Right lobe of liver (tissue), 6 donors: ENCODE data around the gene RBL2. TPM values are rescaled to one million over a fixed set of nuclear protein-coding genes. Genes with fewer than 3 reads are reported as not detected.
A peak's percentile ranks its signal among the peaks of the same experiment; 100 is the strongest.

Experiments
- ATAC-seq, 4 donors: fragments of 200-7000 bp; cut with Tn5 transposase; one replicate each; pipeline ENCODE4 v1.9.1; 2020; ENCODE audit warnings: mild to moderate bottlenecking in 4 of 4, moderate library complexity in 4 of 4
- DNase-seq, 3 donors: peaks; one replicate each; pipeline ENCODE4 v3.0.0-alpha.2; 2020
- H3K27ac ChIP-seq, 3 donors: fragments of 200-600 bp; one replicate each; pipeline ENCODE4 v1.8.0; 2022
- H3K27me3 ChIP-seq, 2 donors: fragments of 200-600 bp; one replicate each; pipeline ENCODE4 v1.8.0; 2022
- H3K36me3 ChIP-seq, 4 donors: fragments of 200-600 bp; sonication (generic) in 1 of 4; one replicate each; pipeline versions ENCODE4 v1.5.1 to v1.8.0; 2017 to 2022; ENCODE audit warnings: control low read depth in 1 of 4
- H3K4me1 ChIP-seq, 4 donors: fragments of 200-600 bp; sonication (generic) in 1 of 4; one replicate each; pipeline versions ENCODE4 v1.5.1 to v1.8.0; 2017 to 2022; ENCODE audit warnings: control low read depth in 1 of 4
- H3K4me3 ChIP-seq, 3 donors: fragments of 200-600 bp; one replicate each; pipeline ENCODE4 v1.8.0; 2022
- H3K9me3 ChIP-seq, 4 donors: fragments of 200-600 bp; sonication (generic) in 1 of 4; one replicate each; pipeline versions ENCODE4 v1.5.1 to v1.8.0; 2017 to 2022; ENCODE audit warnings: control low read depth in 1 of 4
- POLR2A ChIP-seq: fragments of 450-650 bp; IDR thresholded peaks from one replicate; pipeline ENCODE4 v1.6.1; 2017; ENCODE audit warnings: antibody characterized with exemption, mild to moderate bottlenecking
- WGBS: methylation state at CpG from one replicate; pipeline ENCODE4 v1.1.6; 2018; ENCODE audit warnings: low coverage, low lambda C conversion rate; ENCODE audit not compliant: insufficient coverage; ENCODE audit errors: missing lambda C conversion rate; 5-methylcytosine and 5-hydroxymethylcytosine counted together
- intact Hi-C, 2 donors: fragments of 100-400 bp; cut with DNase I; formaldehyde crosslinking; loops; one replicate each; pipeline versions ENCODE4 v1.11.2 to v1.14.1; 2022
- total RNA-seq, 6 experiments: library from RNA; depleted of rRNA in 2 of 6; stranded (reverse); fragments of >200 nt in 2 of 6; fragmentation: NEBNext Ultra II Directional in 3 of 6; extraction: Animal tissue kit (Norgen Biotek cat#: 25700) in 3 of 6; gene quantifications; one replicate each; pipeline versions ENCODE4 v1.1.0 to v1.2.4, GENCODE V29; 2016 to 2023
- TF ChIP-seq, protein P1 (sequence below), 4 donors: fragments of 200-600 bp in 3 of 4; fragments of 450-650 bp in 1 of 4; IDR thresholded peaks; one replicate each; pipeline versions ENCODE4 v1.5.1 to v1.8.0; 2016 to 2022; ENCODE audit warnings: antibody characterized with exemption in 4 of 4, mild to moderate bottlenecking in 2 of 4
- donor health status: DM: no; HTN: yes; CAD: no.
- donor health status: DM: no; HTN: no; CAD: no.
- donor health status: DM: no; HTN: no; CAD: no.
- donor health status: DM: no; HTN: yes; CAD: no.
- donor health status: DM: no; HTN: yes; CAD: no.

The RBL2 gene
- total RNA-seq, 6 experiments from 2014 or later, result 26.3 to 63.1 (median 38.8) TPM

GRCh38 chr16:53456625-53457024, 22.4 kb downstream of the RBL2 start:
- TF ChIP-seq, protein P1, sequence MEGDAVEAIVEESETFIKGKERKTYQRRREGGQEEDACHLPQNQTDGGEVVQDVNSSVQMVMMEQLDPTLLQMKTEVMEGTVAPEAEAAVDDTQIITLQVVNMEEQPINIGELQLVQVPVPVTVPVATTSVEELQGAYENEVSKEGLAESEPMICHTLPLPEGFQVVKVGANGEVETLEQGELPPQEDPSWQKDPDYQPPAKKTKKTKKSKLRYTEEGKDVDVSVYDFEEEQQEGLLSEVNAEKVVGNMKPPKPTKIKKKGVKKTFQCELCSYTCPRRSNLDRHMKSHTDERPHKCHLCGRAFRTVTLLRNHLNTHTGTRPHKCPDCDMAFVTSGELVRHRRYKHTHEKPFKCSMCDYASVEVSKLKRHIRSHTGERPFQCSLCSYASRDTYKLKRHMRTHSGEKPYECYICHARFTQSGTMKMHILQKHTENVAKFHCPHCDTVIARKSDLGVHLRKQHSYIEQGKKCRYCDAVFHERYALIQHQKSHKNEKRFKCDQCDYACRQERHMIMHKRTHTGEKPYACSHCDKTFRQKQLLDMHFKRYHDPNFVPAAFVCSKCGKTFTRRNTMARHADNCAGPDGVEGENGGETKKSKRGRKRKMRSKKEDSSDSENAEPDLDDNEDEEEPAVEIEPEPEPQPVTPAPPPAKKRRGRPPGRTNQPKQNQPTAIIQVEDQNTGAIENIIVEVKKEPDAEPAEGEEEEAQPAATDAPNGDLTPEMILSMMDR (IDR thresholded peaks at IDR 0.05), result no peak
- no peak for TF ChIP-seq POLR2A
- H3K9me3 ChIP-seq, result no peaks in the 10 kb centered on the region
- WGBS, result 79% methylated on average over 2 of the region's 2 CpGs
- no peaks in the 10 kb centered on the region for H3K27me3 ChIP-seq
- no peak for DNase-seq
- H3K4me3 ChIP-seq, result no peak overlapping the region
- intact Hi-C loops, result no loop called here
- H3K36me3 ChIP-seq, result peaks cover 0 to 83% (median 39%) of the 10 kb centered on the region in 4 donors
- no peak overlapping the region for H3K27ac ChIP-seq
- peak in 3 of 4 donors; percentile 20 to 56 (median 42) for ATAC-seq
- H3K4me1 ChIP-seq, result no peaks in the 10 kb centered on the region

DNA sequence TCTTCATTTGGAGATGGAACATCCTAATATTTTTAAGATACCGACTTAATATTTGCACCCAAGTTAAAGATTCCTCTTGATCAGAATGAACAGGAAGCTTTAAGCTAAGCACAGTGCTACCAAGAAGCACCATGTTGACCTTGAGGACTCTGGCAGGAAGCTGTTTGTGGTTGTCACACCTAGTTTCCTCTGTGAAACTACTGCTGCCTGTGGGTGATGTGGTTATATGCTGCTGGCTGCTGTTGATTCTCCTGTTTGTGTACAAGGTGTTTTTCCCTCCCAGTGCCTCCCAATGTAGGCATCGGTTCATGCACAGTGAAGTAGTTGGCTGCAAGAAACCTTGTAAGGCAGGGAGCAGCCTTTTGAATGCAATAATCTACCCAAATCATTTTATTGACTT, 23.4 kb downstream of the RBL2 start:
- no peak for TF ChIP-seq POLR2A
- TF ChIP-seq, protein P1 (IDR thresholded peaks at IDR 0.05), result no peak
- Histone ChIP-seq H3K4me3 (no peak overlapping the region), H3K9me3 (no peaks in the 10 kb centered on the region), H3K4me1 (no peaks in the 10 kb centered on the region), H3K27ac (no peak overlapping the region), H3K36me3 (peaks cover 0 to 83% (median 39%) of the 10 kb centered on the region in 4 donors), H3K27me3 (no peaks in the 10 kb centered on the region)
- ATAC-seq (peak; percentile 38 to 68 (median 54)), DNase-seq (no peak)
- intact Hi-C loops, result no loop called here
- 91% methylated on average over 2 of the region's 2 CpGs for WGBS

GRCh38 chr16:53458635-53459034, 24.4 kb downstream of the RBL2 start:
- Histone ChIP-seq H3K36me3 (peaks cover 0 to 76% (median 34%) of the 10 kb centered on the region in 4 donors), H3K9me3 (no peaks in the 10 kb centered on the region), H3K27ac (no peak overlapping the region), H3K4me3 (no peak overlapping the region), H3K4me1 (no peaks in the 10 kb centered on the region), H3K27me3 (no peaks in the 10 kb centered on the region)
- DNase-seq (no peak), ATAC-seq (no peak)
- WGBS, result 88% methylated on average over 8 of the region's 8 CpGs
- TF ChIP-seq, protein P1 (IDR thresholded peaks at IDR 0.05), result no peak
- TF ChIP-seq POLR2A, result no peak
- intact Hi-C loops, result no loop called here

DNA sequence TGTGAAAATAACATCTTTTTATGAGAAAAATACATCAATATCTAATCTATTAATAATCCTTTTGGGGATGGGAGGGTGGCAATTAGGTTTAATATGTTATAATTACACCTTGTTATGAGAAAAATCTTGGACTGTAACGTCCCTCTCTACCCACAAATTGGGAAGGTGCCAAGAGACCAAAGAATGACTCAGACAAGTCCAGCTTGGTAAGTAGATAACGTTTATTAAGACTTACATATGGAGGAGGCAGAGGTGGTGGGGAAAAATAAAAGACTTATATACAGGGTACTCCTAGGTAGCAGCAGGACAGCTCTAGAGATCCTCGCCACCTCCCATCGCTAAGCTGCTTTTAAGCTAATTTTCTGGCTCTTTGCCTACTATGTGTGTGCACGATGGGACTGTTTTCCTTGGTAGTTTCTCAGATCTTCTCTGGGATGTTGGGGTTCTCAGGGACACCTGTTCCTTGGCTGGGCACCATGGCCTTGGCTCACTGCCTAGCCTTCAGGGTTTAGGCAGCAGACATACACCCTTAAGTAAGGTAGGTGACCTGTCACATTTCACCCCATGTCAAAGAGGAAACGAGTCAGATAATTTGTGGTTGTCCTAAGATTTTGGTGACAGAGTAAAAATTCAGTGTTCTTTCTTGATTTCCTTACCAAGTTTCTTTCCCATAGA, 31.5 kb downstream of the RBL2 start:
- peak in 2 of 4 donors; percentile 37 to 50 for ATAC-seq

More for the DNA sequence above, 31.5 kb downstream of the RBL2 start:
- H3K4me3 ChIP-seq, result no peak overlapping the region
- intact Hi-C loops, result no loop called here
- H3K4me1 ChIP-seq, result no peaks in the 10 kb centered on the region
- H3K27ac ChIP-seq, result no peak overlapping the region
- TF ChIP-seq, protein P1 (IDR thresholded peaks at IDR 0.05), result no peak
- TF ChIP-seq POLR2A, result no peak
- no peak for DNase-seq
- no peaks in the 10 kb centered on the region for H3K9me3 ChIP-seq
- 46% methylated on average over 3 of the region's 6 CpGs for WGBS
- peaks cover 0 to 76% (median 26%) of the 10 kb centered on the region in 4 donors for H3K36me3 ChIP-seq
- H3K27me3 ChIP-seq, result no peaks in the 10 kb centered on the region
